Suprapubic skin (tissue), 4 donors: ENCODE results near the gene MCF2L2.

Experiments used
- CTCF ChIP-seq, 2 donors: fragments of 200-600 bp in 1 of 2; fragments of 450-650 bp in 1 of 2; sonication (generic) in 1 of 2; IDR thresholded peaks; one replicate each; pipeline ENCODE4 v1.5.1; 2016 to 2019; ENCODE audit warnings: antibody characterized with exemption in 2 of 2, mild to moderate bottlenecking in 1 of 2, moderate library complexity in 1 of 2
- EP300 ChIP-seq: sonication (generic); formaldehyde crosslinking; IDR thresholded peaks from one replicate; pipeline ENCODE4 v1.6.1; 2017; ENCODE audit warnings: antibody characterized with exemption
- POLR2A ChIP-seq, 2 donors: fragments of 450-650 bp; IDR thresholded peaks; one replicate each; pipeline ENCODE4 v1.6.1; 2017; ENCODE audit warnings: antibody characterized with exemption in 2 of 2, mild to moderate bottlenecking in 2 of 2, moderate library complexity in 2 of 2
- POLR2AphosphoS5 ChIP-seq, 3 donors: sonication (generic); formaldehyde crosslinking; IDR thresholded peaks; one replicate each; pipeline ENCODE4 v1.6.1; 2017; ENCODE audit warnings: antibody characterized with exemption in 3 of 3

- TF ChIP-seq POLR2A (IDR thresholded peaks at IDR 0.05) (no peak), CTCF (IDR thresholded peaks at IDR 0.05) (no peak), EP300 (no peak), POLR2AphosphoS5 (IDR thresholded peaks at IDR 0.05) (no peak)
These were observed 200.8 kb downstream of the MCF2L2 start for GRCh38 chr3:183227586-183227985.
